ENCODE measurements around the gene JSRP1. TPM values are rescaled to one million over a fixed set of nuclear protein-coding genes. Genes with fewer than 3 reads are reported as not detected.

The JSRP1 gene
- total RNA-seq, 1 experiment from 2014 or later = 40.1 TPM

- H3K4me1 ChIP-seq = peaks cover 14% of the 10 kb centered on the region
- peaks cover 39% of the 10 kb centered on the region for H3K36me3 ChIP-seq
- no peak for DNase-seq
- no peaks in the 10 kb centered on the region for H3K9me3 ChIP-seq (replicated peaks)
- H3K4me3 ChIP-seq = no peak overlapping the region
- H3K27me3 ChIP-seq = no peaks in the 10 kb centered on the region
- no peak overlapping the region for H3K27ac ChIP-seq
Measured at GRCh38 chr19:2239771-2240770, 16.1 kb downstream of the JSRP1 start.

DNA sequence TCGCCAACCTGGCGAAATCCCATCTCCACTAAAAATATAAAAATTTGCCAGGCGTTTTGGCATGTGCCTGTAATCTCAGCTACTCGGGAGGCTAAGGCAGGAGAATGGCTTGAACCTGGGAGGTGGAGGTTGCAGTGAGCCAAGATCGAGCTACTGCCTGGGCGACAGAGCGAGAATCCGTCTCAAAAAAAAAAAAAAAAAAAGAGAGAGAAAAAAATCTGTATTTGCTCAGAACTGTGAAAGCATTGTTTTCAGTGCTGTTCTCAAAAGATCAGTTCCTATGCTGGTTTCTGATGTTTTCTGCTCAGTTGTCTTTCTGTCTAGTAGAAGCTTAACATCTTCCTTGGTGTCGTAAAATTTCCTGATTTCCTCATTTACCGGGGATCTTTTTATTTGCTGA is 17.0 kb downstream of the JSRP1 start:
- Histone ChIP-seq H3K36me3 (peaks cover 31% of the 10 kb centered on the region), H3K27me3 (no peaks in the 10 kb centered on the region), H3K4me1 (peaks cover 14% of the 10 kb centered on the region), H3K4me3 (no peak overlapping the region), H3K27ac (no peak overlapping the region), H3K9me3 (replicated peaks) (no peaks in the 10 kb centered on the region)
- DNase-seq = no peak

DNA sequence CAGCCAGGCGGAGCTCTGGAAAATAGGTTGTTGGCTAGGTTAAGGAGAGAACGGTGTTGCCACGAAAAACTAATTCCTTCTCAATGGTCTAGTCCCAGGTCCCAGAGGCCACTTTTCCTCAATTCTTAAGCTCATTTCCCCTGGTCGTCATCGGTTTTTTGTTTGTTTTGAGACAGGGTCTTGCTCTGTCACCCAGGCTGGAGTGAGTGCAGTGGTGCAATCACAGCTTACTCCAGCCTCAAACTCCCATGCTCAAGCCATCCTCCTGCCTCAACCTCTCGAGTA is 18.4 kb downstream of the JSRP1 start:
- Histone ChIP-seq H3K4me3 (peak overlapping the region; percentile 82), H3K4me1 (peaks cover 14% of the 10 kb centered on the region), H3K36me3 (peaks cover 24% of the 10 kb centered on the region; the same call in 1 of the 2 replicates)

DNA sequence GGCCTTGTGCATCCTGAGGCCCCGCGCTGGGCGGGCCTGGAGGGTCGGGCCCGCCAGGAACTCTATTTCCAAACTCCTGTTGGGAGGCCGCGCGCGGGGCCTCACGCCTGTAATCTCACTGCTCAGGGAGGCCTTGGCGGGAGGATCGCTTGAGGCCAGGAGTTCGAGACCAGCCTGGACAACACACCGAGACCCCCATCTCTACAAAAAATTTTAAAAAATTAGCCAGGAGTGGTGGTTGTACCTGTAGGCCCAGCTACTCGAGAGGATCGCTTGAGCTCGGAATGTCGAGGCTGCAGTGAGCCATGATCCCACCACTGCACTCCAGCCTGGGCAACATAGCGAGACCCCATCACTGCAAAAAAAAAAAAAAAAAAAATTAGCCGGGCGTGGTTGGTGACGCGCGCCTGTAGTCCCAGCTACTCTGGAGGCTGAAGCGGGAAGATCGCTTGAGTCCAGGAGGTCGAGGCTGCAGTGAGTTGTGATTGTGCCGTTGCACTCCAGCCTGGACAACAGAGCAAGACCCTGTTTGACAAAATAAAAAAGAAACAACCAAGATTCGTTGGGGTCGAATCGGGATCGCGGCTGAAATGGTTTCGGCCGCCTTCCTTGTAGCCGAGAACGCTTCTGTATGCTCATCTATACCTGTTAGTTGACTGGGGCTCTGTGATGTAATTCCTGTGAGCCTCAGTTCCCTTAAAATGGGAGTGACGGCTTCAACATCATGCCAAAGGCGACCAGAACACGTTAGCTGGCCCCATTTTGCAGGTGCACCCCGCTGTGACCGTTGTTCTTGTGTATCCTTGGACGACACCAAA is 19.0 kb downstream of the JSRP1 start:
- no peaks in the 10 kb centered on the region for H3K27me3 ChIP-seq
- peak overlapping the region; percentile 82 for H3K4me3 ChIP-seq
- H3K4me1 ChIP-seq = peaks cover 14% of the 10 kb centered on the region
- H3K27ac ChIP-seq = peak overlapping the region; percentile 91
- no peak for DNase-seq
- peaks cover 21% of the 10 kb centered on the region; the same call in 1 of the 2 replicates for H3K36me3 ChIP-seq
- H3K9me3 ChIP-seq (replicated peaks) = no peaks in the 10 kb centered on the region

More for the DNA sequence above, 18.4 kb downstream of the JSRP1 start:
- no peaks in the 10 kb centered on the region for H3K9me3 ChIP-seq (replicated peaks)
- no peak overlapping the region for H3K27ac ChIP-seq
- no peak for DNase-seq
- no peaks in the 10 kb centered on the region for H3K27me3 ChIP-seq

- peak; percentile 98 for DNase-seq
- Histone ChIP-seq H3K4me3 (peak within 1 kb of the TSS; percentile 82), H3K27ac (peak within 1 kb of the TSS; percentile 91), H3K27me3 (no peaks in the 10 kb centered on the region), H3K4me1 (peaks cover 14% of the 10 kb centered on the region), H3K36me3 (peaks cover 21% of the 10 kb centered on the region; the same call in 1 of the 2 replicates), H3K9me3 (replicated peaks) (no peaks in the 10 kb centered on the region)
Measured at GRCh38 chr19:2236314-2237050, 19.7 kb downstream of the JSRP1 start, which contains the start of the genes PLEKHJ1 and SF3A2. TSS of gene PLEKHJ1 (minus strand) at chr19:2236329. CDS start at chr19:2236248, 81 bp downstream. TSS of gene SF3A2 (plus strand) at chr19:2236824. CDS start at chr19:2243419, 6,595 bp downstream.

DNA sequence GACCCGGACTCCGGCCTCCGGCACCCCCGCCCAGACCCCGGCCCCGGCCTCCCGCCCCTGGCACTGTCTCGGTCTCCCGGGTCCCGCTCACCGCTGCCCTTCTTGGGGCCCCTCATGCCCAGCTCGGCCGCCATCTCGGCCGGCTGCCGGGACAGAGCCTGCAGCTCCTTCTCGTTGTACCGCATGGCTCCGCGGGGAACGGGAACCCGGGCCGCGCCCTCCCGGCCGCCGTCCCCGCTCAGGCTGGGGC is 20.2 kb downstream of the JSRP1 start:
- Histone ChIP-seq H3K36me3 (peaks cover 21% of the 10 kb centered on the region; the same call in 1 of the 2 replicates), H3K4me1 (peaks cover 14% of the 10 kb centered on the region)

DNA sequence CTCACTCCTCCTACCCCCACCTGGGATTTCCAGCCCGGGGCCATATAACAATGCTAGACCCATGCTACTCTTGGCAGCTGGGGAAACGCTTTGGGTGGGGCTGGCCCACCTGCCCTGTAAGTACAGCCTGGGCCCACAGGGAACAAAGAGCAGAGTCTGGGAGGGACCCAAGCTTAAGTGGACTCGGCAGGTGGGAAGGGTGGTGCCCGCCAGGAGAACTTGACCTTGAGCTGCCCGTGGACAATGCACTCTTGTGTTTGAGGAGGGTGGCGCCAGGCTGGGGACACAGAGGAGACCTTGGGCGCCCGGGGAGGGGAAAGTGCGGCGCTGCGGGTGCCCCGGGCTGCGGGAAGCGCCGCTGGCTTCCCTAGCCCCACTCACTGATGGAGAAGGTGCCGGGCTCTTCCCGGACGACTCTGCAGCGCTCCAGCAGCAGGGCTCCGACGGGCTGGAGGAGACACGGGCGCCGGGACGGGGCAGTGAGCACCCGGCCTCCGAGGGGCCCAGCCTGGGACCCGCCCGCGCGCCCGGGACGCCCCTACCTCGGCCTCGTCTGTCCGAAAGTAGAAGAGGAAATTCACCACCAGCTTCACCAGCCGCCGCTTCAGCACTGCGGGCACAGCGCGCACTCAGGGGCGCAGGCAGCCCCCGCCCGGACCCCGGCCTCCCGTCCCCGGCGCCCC is 20.7 kb downstream of the JSRP1 start:
- H3K36me3 ChIP-seq = peaks cover 21% of the 10 kb centered on the region; the same call in 1 of the 2 replicates
- peak; percentile 50 to 57 for DNase-seq
- no peaks in the 10 kb centered on the region for H3K9me3 ChIP-seq (replicated peaks)
- H3K27me3 ChIP-seq = no peaks in the 10 kb centered on the region
- H3K4me1 ChIP-seq = peaks cover 14% of the 10 kb centered on the region
- H3K27ac ChIP-seq = peak overlapping the region; percentile 91
- H3K4me3 ChIP-seq = peak overlapping the region; percentile 82

More for the DNA sequence above, 20.2 kb downstream of the JSRP1 start:
- H3K27me3 ChIP-seq = no peaks in the 10 kb centered on the region
- peak overlapping the region; percentile 91 for H3K27ac ChIP-seq
- H3K4me3 ChIP-seq = peak overlapping the region; percentile 82
- H3K9me3 ChIP-seq (replicated peaks) = no peaks in the 10 kb centered on the region
- no peak for DNase-seq

- H3K4me3 ChIP-seq = peak overlapping the region; percentile 82
- H3K9me3 ChIP-seq (replicated peaks) = no peaks in the 10 kb centered on the region
- DNase-seq = no peak
- peaks cover 14% of the 10 kb centered on the region for H3K4me1 ChIP-seq
- H3K36me3 ChIP-seq = peaks cover 24% of the 10 kb centered on the region
- peak overlapping the region; percentile 91 for H3K27ac ChIP-seq
- H3K27me3 ChIP-seq = no peaks in the 10 kb centered on the region
Measured at GRCh38 chr19:2234996-2235380, 21.2 kb downstream of the JSRP1 start.

GRCh38 chr19:2233601-2234280 is 22.5 kb downstream of the JSRP1 start:
- peaks cover 11% of the 10 kb centered on the region for H3K4me1 ChIP-seq
- no peak for DNase-seq
- H3K36me3 ChIP-seq = peaks cover 30% of the 10 kb centered on the region

DNA sequence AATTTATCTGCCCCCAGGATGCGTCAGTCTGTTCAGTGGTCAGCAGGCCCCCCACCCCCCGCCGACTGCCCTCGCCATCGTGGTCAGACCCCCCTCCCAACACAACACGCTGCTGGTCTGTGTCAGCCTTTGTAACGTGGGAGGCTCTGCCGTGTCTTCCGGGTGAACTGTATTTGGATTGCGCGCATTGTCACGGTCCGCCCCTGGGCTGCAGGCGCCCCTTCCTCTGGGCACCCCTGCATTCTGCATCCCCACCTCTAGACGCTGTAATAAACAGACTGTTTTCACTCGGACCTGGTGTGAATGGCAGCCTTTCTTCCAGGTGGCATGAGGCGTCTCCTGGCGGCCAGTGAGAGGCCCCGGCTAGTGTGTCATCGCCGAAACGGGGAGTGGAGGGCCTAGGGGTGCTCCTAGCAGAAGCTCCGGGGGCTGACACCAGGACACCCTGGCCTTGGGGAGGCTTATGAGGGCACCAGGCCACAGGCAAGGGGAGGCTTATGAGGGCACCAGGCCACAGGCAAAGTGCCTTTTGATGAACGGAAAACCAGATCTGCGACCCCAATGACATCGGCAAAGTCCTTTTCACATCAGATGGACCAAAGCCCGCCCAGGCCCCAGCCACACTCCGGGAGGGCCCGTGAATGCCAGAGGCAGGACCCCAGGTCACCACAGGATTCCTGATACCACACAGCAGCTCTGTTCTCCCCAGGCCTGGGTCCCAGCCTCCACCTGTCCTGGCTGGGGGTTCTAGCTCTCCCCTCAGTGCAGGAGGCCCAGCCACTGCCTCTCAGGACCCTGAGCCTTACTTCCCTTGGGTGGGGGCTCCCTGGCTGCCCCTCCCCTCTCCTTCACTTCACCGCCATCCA is 23.7 kb downstream of the JSRP1 start:
- no peaks in the 10 kb centered on the region for H3K9me3 ChIP-seq (replicated peaks)
- peaks cover 25% of the 10 kb centered on the region for H3K36me3 ChIP-seq
- DNase-seq = no peak
- H3K4me3 ChIP-seq = no peak overlapping the region
- no peak overlapping the region for H3K27ac ChIP-seq
- H3K27me3 ChIP-seq = no peaks in the 10 kb centered on the region
- peaks cover 2% of the 10 kb centered on the region for H3K4me1 ChIP-seq

More at GRCh38 chr19:2233601-2234280, 22.5 kb downstream of the JSRP1 start:
- H3K27me3 ChIP-seq = no peaks in the 10 kb centered on the region
- no peak overlapping the region for H3K4me3 ChIP-seq
- H3K9me3 ChIP-seq (replicated peaks) = no peaks in the 10 kb centered on the region
- H3K27ac ChIP-seq = no peak overlapping the region

- Histone ChIP-seq H3K4me3 (no peak overlapping the region), H3K9me3 (replicated peaks) (no peaks in the 10 kb centered on the region), H3K4me1 (no peaks in the 10 kb centered on the region), H3K27ac (no peak overlapping the region), H3K27me3 (no peaks in the 10 kb centered on the region), H3K36me3 (peaks cover 22% of the 10 kb centered on the region)
- DNase-seq = no peak
Measured at GRCh38 chr19:2231621-2232221, 24.5 kb downstream of the JSRP1 start.

GRCh38 chr19:2230807-2231533 is 25.2 kb downstream of the JSRP1 start:
- no peaks in the 10 kb centered on the region for H3K9me3 ChIP-seq (replicated peaks)
- H3K27me3 ChIP-seq = no peaks in the 10 kb centered on the region
- peaks cover 27% of the 10 kb centered on the region for H3K36me3 ChIP-seq
- H3K27ac ChIP-seq = no peak overlapping the region
- DNase-seq = no peak
- H3K4me1 ChIP-seq = no peaks in the 10 kb centered on the region
- no peak overlapping the region for H3K4me3 ChIP-seq
